ENCODE measurements around the gene TRDN. TPM values are rescaled to one million over a fixed set of nuclear protein-coding genes. Genes with fewer than 3 reads are reported as not detected.

TRDN gene
- total RNA-seq, 1 donor from 2014 or later = not detected

DNA sequence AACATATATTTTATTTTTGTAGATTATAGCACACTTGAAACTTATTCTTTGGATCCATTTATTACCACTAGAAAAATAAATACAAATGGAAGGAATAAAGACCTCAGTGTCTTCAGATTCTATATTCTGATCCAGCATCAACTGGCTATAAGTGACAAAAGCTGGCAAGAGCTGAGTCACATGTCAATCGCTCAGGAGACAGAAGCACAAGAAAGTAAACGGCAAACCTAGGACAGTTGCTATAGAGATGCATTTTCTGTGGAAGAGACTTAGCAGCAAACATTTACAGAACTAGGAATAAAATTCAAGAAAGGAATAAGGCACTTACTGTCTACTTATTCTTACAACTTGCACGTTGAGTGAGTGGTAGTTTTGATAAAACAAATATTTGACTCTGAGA lies 410.4 kb downstream of the TRDN start:
- no peaks in the 10 kb centered on the region for H3K36me3 ChIP-seq (ENCODE audit: control insufficient read depth, insufficient read depth, low read length)
- no peak overlapping the region for H3K4me3 ChIP-seq (ENCODE audit: low read depth, low read length)
- DNase-seq (ENCODE audit: low read depth) (no peak), FAIRE-seq (no peak)
- H3K27me3 ChIP-seq (ENCODE audit: control insufficient read depth, insufficient read depth, low read length) = no peaks in the 10 kb centered on the region
- TF ChIP-seq, protein P1, sequence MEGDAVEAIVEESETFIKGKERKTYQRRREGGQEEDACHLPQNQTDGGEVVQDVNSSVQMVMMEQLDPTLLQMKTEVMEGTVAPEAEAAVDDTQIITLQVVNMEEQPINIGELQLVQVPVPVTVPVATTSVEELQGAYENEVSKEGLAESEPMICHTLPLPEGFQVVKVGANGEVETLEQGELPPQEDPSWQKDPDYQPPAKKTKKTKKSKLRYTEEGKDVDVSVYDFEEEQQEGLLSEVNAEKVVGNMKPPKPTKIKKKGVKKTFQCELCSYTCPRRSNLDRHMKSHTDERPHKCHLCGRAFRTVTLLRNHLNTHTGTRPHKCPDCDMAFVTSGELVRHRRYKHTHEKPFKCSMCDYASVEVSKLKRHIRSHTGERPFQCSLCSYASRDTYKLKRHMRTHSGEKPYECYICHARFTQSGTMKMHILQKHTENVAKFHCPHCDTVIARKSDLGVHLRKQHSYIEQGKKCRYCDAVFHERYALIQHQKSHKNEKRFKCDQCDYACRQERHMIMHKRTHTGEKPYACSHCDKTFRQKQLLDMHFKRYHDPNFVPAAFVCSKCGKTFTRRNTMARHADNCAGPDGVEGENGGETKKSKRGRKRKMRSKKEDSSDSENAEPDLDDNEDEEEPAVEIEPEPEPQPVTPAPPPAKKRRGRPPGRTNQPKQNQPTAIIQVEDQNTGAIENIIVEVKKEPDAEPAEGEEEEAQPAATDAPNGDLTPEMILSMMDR (IDR thresholded peaks at IDR 0.05; ENCODE audit: insufficient read depth, low read length, severe bottlenecking) = no peak

DNA sequence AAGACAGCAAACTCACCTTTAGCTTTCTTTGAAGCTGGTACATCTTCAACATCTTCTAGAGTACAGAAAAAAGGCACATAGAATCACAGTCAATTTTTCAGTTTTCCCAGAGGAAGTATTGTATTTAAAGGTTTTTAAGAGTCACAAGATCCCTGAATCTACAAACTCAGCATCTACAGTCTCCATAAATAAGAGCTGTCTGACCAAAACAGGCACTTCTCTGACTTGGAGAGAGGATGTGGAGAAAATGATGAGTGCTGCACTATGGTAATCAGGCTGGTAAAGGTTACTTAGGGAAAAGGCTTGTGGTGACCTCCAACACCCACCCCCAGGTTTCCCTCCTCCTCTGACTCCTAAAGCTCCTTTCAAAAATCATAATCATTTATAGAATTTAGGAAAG lies 412.7 kb downstream of the TRDN start:
- DNase-seq (ENCODE audit: low read depth) (no peak), FAIRE-seq (no peak)
- Histone ChIP-seq H3K36me3 (ENCODE audit: control insufficient read depth, insufficient read depth, low read length) (no peaks in the 10 kb centered on the region), H3K27me3 (ENCODE audit: control insufficient read depth, insufficient read depth, low read length) (no peaks in the 10 kb centered on the region), H3K4me3 (ENCODE audit: low read depth, low read length) (no peak overlapping the region)
- TF ChIP-seq, protein P1 (IDR thresholded peaks at IDR 0.05; ENCODE audit: insufficient read depth, low read length, severe bottlenecking) = no peak

- no peak overlapping the region for H3K4me3 ChIP-seq (ENCODE audit: low read depth, low read length)
- no peak for FAIRE-seq
- TF ChIP-seq, protein P1 (IDR thresholded peaks at IDR 0.05; ENCODE audit: insufficient read depth, low read length, severe bottlenecking) = no peak
- H3K36me3 ChIP-seq (ENCODE audit: control insufficient read depth, insufficient read depth, low read length) = no peaks in the 10 kb centered on the region
- no peak for DNase-seq (ENCODE audit: low read depth)
- H3K27me3 ChIP-seq (ENCODE audit: control insufficient read depth, insufficient read depth, low read length) = no peaks in the 10 kb centered on the region
Measured at GRCh38 chr6:123223461-123223860, 413.3 kb downstream of the TRDN start.

DNA sequence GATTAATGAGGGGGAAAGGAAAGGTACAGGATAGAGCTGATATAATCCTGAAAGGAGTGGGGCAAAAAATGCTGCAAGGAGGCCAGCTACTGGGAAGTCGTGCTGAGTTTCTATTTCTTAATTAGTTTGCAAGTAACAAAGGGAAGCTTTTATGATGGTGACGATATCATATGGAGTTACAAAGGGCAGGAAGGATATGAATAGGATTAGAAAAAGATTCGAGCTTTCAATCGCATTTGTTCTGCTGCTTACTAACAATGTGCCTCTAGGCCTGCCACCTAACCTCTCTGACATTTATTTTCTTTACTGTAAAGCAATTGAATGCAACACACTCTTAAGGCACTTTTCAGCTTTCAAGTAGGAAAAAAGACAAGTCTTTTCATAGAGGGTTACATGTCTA lies 421.5 kb downstream of the TRDN start:
- Histone ChIP-seq H3K36me3 (ENCODE audit: control insufficient read depth, insufficient read depth, low read length) (no peaks in the 10 kb centered on the region), H3K27me3 (ENCODE audit: control insufficient read depth, insufficient read depth, low read length) (no peaks in the 10 kb centered on the region), H3K4me3 (ENCODE audit: low read depth, low read length) (no peak overlapping the region)
- DNase-seq (ENCODE audit: low read depth) (no peak), FAIRE-seq (no peak)
- TF ChIP-seq, protein P1 (IDR thresholded peaks at IDR 0.05; ENCODE audit: insufficient read depth, low read length, severe bottlenecking) = no peak

- FAIRE-seq (no peak), DNase-seq (ENCODE audit: low read depth) (no peak)
- TF ChIP-seq, protein P1 (IDR thresholded peaks at IDR 0.05; ENCODE audit: insufficient read depth, low read length, severe bottlenecking) = no peak
- no peak overlapping the region for H3K4me3 ChIP-seq (ENCODE audit: low read depth, low read length)
- no peaks in the 10 kb centered on the region for H3K36me3 ChIP-seq (ENCODE audit: control insufficient read depth, insufficient read depth, low read length)
- H3K27me3 ChIP-seq (ENCODE audit: control insufficient read depth, insufficient read depth, low read length) = no peaks in the 10 kb centered on the region
Measured at GRCh38 chr6:123214433-123214832, 422.3 kb downstream of the TRDN start.

- TF ChIP-seq, protein P1 (IDR thresholded peaks at IDR 0.05; ENCODE audit: insufficient read depth, low read length, severe bottlenecking) = no peak
- no peak for FAIRE-seq
- H3K36me3 ChIP-seq (ENCODE audit: control insufficient read depth, insufficient read depth, low read length) = no peaks in the 10 kb centered on the region
Measured at GRCh38 chr6:123213921-123214320, 422.8 kb downstream of the TRDN start.

More at GRCh38 chr6:123213921-123214320, 422.8 kb downstream of the TRDN start:
- peak; percentile 23 for DNase-seq (ENCODE audit: low read depth)
- Histone ChIP-seq H3K4me3 (ENCODE audit: low read depth, low read length) (no peak overlapping the region), H3K27me3 (ENCODE audit: control insufficient read depth, insufficient read depth, low read length) (no peaks in the 10 kb centered on the region)
